ENCODE measurements around the gene NCAPD3. TPM values are rescaled to one million over a fixed set of nuclear protein-coding genes. Genes with fewer than 3 reads are reported as not detected.

Gene NCAPD3
- total RNA-seq, 1 donor from 2014 or later = 17.0 TPM

DNA sequence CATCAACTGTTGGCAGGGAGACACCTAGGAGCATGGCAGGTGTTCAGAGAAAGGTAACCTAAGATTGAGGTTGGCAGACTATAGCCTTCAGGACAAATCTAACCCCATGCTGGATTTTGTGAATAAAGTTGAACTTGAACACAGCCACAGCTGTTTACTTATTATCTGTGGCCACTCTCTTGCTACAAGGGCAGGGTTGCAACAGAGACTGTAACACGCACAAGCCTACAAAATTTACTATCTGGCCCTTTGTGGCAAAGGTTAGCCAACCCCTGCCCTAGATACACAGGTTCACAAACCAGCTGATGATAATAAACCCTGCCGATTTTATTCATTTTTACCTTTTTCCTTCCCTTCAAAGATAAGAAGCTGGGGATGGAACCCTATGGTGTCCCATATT is 26.9 kb upstream of the NCAPD3 start:
- Mint-ChIP-seq H3K36me3 (ENCODE audit: low read depth) (peaks cover 3% of the 10 kb centered on the region), H3K27ac (ENCODE audit: unreplicated experiment) (no peak overlapping the region), H3K9me3 (ENCODE audit: low read depth) (no peaks in the 10 kb centered on the region), H3K27me3 (ENCODE audit: low read depth) (no peaks in the 10 kb centered on the region), H3K4me3 (ENCODE audit: unreplicated experiment) (no peak overlapping the region), H3K4me1 (ENCODE audit: low read depth) (peaks cover 22% of the 10 kb centered on the region)
- no peak for DNase-seq (ENCODE audit: low spot score)
- TF ChIP-seq, protein P1, sequence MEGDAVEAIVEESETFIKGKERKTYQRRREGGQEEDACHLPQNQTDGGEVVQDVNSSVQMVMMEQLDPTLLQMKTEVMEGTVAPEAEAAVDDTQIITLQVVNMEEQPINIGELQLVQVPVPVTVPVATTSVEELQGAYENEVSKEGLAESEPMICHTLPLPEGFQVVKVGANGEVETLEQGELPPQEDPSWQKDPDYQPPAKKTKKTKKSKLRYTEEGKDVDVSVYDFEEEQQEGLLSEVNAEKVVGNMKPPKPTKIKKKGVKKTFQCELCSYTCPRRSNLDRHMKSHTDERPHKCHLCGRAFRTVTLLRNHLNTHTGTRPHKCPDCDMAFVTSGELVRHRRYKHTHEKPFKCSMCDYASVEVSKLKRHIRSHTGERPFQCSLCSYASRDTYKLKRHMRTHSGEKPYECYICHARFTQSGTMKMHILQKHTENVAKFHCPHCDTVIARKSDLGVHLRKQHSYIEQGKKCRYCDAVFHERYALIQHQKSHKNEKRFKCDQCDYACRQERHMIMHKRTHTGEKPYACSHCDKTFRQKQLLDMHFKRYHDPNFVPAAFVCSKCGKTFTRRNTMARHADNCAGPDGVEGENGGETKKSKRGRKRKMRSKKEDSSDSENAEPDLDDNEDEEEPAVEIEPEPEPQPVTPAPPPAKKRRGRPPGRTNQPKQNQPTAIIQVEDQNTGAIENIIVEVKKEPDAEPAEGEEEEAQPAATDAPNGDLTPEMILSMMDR (IDR thresholded peaks at IDR 0.05) = no peak

GRCh38 chr11:134250246-134250645 is 26.5 kb upstream of the NCAPD3 start:
- Mint-ChIP-seq H3K27me3 (ENCODE audit: low read depth) (no peaks in the 10 kb centered on the region), H3K4me3 (ENCODE audit: unreplicated experiment) (no peak overlapping the region), H3K9me3 (ENCODE audit: low read depth) (no peaks in the 10 kb centered on the region), H3K27ac (ENCODE audit: unreplicated experiment) (no peak overlapping the region), H3K4me1 (ENCODE audit: low read depth) (peaks cover 22% of the 10 kb centered on the region), H3K36me3 (ENCODE audit: low read depth) (peaks cover 3% of the 10 kb centered on the region)
- DNase-seq (ENCODE audit: low spot score) = no peak
- TF ChIP-seq, protein P1 (IDR thresholded peaks at IDR 0.05) = no peak

GRCh38 chr11:134248910-134249480 is 25.2 kb upstream of the NCAPD3 start:
- no peak for DNase-seq (ENCODE audit: low spot score)
- Mint-ChIP-seq H3K4me3 (ENCODE audit: unreplicated experiment) (no peak overlapping the region), H3K27ac (ENCODE audit: unreplicated experiment) (no peak overlapping the region), H3K36me3 (ENCODE audit: low read depth) (peaks cover 9% of the 10 kb centered on the region), H3K27me3 (ENCODE audit: low read depth) (no peaks in the 10 kb centered on the region), H3K9me3 (ENCODE audit: low read depth) (no peaks in the 10 kb centered on the region), H3K4me1 (ENCODE audit: low read depth) (peaks cover 14% of the 10 kb centered on the region)
- TF ChIP-seq, protein P1 (IDR thresholded peaks at IDR 0.05) = no peak

GRCh38 chr11:134246678-134247077 is 22.9 kb upstream of the NCAPD3 start:
- DNase-seq (ENCODE audit: low spot score) = no peak
- Mint-ChIP-seq H3K27ac (ENCODE audit: unreplicated experiment) (peak overlapping the region; percentile 49), H3K36me3 (ENCODE audit: low read depth) (peaks cover 19% of the 10 kb centered on the region), H3K4me3 (ENCODE audit: unreplicated experiment) (no peak overlapping the region), H3K27me3 (ENCODE audit: low read depth) (no peaks in the 10 kb centered on the region), H3K4me1 (ENCODE audit: low read depth) (peaks cover under 1% of the 10 kb centered on the region), H3K9me3 (ENCODE audit: low read depth) (no peaks in the 10 kb centered on the region)
- TF ChIP-seq, protein P1 (IDR thresholded peaks at IDR 0.05) = no peak

DNA sequence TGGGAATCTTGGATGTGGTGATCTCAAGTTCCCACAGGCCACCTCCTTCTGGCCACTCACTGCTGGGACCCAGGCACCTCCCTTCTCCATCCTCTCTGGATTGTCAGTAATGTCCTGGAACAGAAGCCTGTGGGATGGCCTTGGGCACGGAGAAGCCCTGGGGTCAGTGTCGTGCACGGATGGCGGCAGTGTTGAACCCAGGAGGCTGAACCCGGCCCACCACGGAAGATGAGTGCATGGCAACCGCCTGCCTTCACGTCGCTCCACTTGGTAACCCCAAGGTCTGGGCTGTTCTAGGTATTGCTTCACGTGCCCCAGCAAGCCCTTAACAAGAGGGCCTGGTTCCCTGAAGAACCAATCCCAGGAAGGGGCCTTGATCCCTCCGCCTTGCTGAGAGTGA is 22.3 kb upstream of the NCAPD3 start:
- TF ChIP-seq, protein P1 (IDR thresholded peaks at IDR 0.05) = no peak
- Mint-ChIP-seq H3K27me3 (ENCODE audit: low read depth) (no peaks in the 10 kb centered on the region), H3K27ac (ENCODE audit: unreplicated experiment) (no peak overlapping the region), H3K4me1 (ENCODE audit: low read depth) (no peaks in the 10 kb centered on the region), H3K9me3 (ENCODE audit: low read depth) (no peaks in the 10 kb centered on the region), H3K36me3 (ENCODE audit: low read depth) (peaks cover 19% of the 10 kb centered on the region), H3K4me3 (ENCODE audit: unreplicated experiment) (no peak overlapping the region)
- no peak for DNase-seq (ENCODE audit: low spot score)
